Measurements from ENCODE around the gene SEC24C. TPM values are rescaled to one million over a fixed set of nuclear protein-coding genes. Genes with fewer than 3 reads are reported as not detected.
"Not testable (repeated sequence)": the region's sequence is repeated elsewhere in the genome, so short reads cannot be mapped to it uniquely, and the experiment has no call there.

SEC24C gene
- total and polyA plus RNA-seq, 2 of the 13 experiments (the other 11 are each of a cell fraction or from before 2014, with no cell fraction given), result 63.1 to 66.4 TPM

DNA sequence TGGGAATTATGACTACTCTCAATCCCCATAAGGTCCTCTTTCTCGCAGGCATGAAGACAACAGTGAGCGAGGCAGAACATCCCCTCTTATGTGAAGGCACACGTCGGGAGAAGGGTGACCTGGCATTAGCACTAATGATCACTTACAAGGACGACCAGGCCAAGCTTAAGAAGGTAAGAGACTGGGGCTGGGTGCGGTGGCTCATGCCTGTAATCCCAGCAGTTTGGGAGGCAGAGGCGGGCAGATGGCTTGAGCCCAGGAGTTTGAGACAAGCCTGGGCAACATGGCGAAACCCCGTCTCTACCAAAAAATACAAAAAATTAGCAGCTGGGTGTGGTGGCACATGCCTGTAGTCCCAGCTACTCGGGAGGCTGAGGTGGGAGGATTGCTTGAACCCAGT is 51.3 kb downstream of the SEC24C start:
- POLR2A ChIA-PET, result interaction anchor here (0.6 to 1.5 kb wide), 2 partner anchors 14 to 66 kb away, joined by 4 read pairs; no protein-coding TSS in a partner anchor
- BruUV-seq (replicated peaks), result not testable (repeated sequence)

DNA sequence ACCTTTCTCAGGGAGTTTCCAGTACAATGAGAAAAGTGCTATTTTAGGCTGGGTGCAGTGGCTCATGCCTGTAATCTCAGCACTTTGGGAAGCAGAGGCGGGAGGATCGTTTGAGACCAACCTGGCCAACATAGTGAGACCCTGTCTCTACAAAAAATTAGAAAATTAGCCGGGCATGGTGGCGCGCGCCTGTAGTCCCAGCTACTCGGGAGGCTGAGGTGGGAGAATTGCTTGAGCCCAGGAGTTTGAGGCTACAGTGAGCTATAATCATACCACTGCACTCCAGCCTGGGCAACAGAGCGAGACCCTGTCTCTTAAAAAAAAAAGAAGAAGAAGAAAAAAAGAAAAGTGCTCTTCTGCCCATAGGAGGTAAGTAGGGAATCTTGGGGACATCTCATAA is 51.9 kb downstream of the SEC24C start:
- H3K79me2 ChIP-seq (ENCODE audit: insufficient read depth, low read length); H3K27me3 ChIP-seq (ENCODE audit: control insufficient read depth in 1 of 2, insufficient read depth in 2 of 2, low read length in 2 of 2); H3K9ac ChIP-seq (ENCODE audit: insufficient read depth, low read depth, low read length); CTCF ChIA-PET (ENCODE audit: low intra/inter-chr PET ratio, low total read pairs); H4K20me1 ChIP-seq (ENCODE audit: insufficient read depth, low read length); ATAC-seq; H3K4me1 ChIP-seq (ENCODE audit: insufficient read depth, low read length); H3K9me3 ChIP-seq (ENCODE audit: low read length); BruUV-seq (replicated peaks); intact Hi-C loops (cut with micrococcal nuclease; ENCODE audit: unreplicated experiment); in situ Hi-C loops (cut with HindIII; ENCODE audit: extremely low pct_ligation_motif_present, low pct_unique_long_range_greater_than_20kb); H3K27ac ChIP-seq (ENCODE audit: extremely low read length, insufficient read depth, low read length); H3K4me3 ChIP-seq (replicated peaks in 1 of 3; ENCODE audit: insufficient read depth in 1 of 3, low read depth in 2 of 3, low read length in 3 of 3); H3K4me2 ChIP-seq (ENCODE audit: low read depth, low read length); FAIRE-seq; H2AFZ ChIP-seq (ENCODE audit: low read length); DNase-seq (ENCODE audit: low spot score): not testable (repeated sequence)
- WGBS (ENCODE audit: low lambda C conversion rate), result 96% methylated on average over 8 of the region's 8 CpGs
- H3K36me3 ChIP-seq (replicated peaks in 1 of 2; ENCODE audit: control insufficient read depth in 1 of 2, insufficient read depth in 2 of 2, low read length in 2 of 2), result peaks cover 37 to 80% of the 10 kb centered on the region in 2 experiments
- POLR2A ChIA-PET, result interaction anchor here (0.6 to 1.5 kb wide), 2 partner anchors 14 to 67 kb away, joined by 4 read pairs; no protein-coding TSS in a partner anchor

More for the DNA sequence above, 51.3 kb downstream of the SEC24C start:
- FAIRE-seq; H4K20me1 ChIP-seq (ENCODE audit: insufficient read depth, low read length); H3K79me2 ChIP-seq (ENCODE audit: insufficient read depth, low read length); H3K27me3 ChIP-seq (ENCODE audit: control insufficient read depth in 1 of 2, insufficient read depth in 2 of 2, low read length in 2 of 2); H2AFZ ChIP-seq (ENCODE audit: low read length); H3K4me1 ChIP-seq (ENCODE audit: insufficient read depth, low read length); H3K4me3 ChIP-seq (replicated peaks in 1 of 3; ENCODE audit: insufficient read depth in 1 of 3, low read depth in 2 of 3, low read length in 3 of 3); intact Hi-C loops (cut with micrococcal nuclease; ENCODE audit: unreplicated experiment); H3K9me3 ChIP-seq (ENCODE audit: low read length); in situ Hi-C loops (cut with HindIII; ENCODE audit: extremely low pct_ligation_motif_present, low pct_unique_long_range_greater_than_20kb); H3K9ac ChIP-seq (ENCODE audit: insufficient read depth, low read depth, low read length); H3K4me2 ChIP-seq (ENCODE audit: low read depth, low read length); H3K27ac ChIP-seq (ENCODE audit: extremely low read length, insufficient read depth, low read length); DNase-seq (ENCODE audit: low spot score); ATAC-seq; CTCF ChIA-PET (ENCODE audit: low intra/inter-chr PET ratio, low total read pairs): not testable (repeated sequence)
- peaks cover 41 to 81% of the 10 kb centered on the region in 2 experiments for H3K36me3 ChIP-seq (replicated peaks in 1 of 2; ENCODE audit: control insufficient read depth in 1 of 2, insufficient read depth in 2 of 2, low read length in 2 of 2)
- WGBS (ENCODE audit: low lambda C conversion rate), result 98% methylated on average over 10 of the region's 10 CpGs

DNA sequence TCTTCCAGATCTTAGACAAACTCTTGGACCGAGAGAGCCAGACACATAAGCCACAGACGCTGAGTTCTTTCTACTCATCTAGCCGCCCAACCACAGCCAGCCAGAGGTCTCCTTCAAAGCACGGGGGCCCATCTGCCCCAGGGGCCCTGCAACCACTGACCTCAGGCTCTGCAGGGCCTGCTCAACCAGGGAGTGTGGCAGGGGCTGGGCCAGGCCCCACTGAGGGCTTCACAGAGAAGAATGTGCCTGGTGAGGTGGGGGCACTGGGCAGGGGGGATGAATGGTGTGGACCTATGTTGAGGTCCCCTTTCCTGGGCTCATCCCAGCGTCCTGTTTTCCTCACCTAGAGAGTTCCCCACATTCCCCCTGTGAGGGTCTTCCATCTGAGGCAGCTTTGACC is 52.6 kb downstream of the SEC24C start:
- H2AFZ ChIP-seq (ENCODE audit: low read length), result no peak overlapping the region

More for the DNA sequence above, 52.6 kb downstream of the SEC24C start:
- 97% methylated on average over 4 of the region's 5 CpGs for WGBS (ENCODE audit: low lambda C conversion rate)
- Histone ChIP-seq H3K4me3 (replicated peaks in 1 of 3; ENCODE audit: insufficient read depth in 1 of 3, low read depth in 2 of 3, low read length in 3 of 3) (no peak overlapping the region), H3K9me3 (ENCODE audit: low read length) (no peaks in the 10 kb centered on the region), H3K4me2 (ENCODE audit: low read depth, low read length) (no peak overlapping the region), H4K20me1 (ENCODE audit: insufficient read depth, low read length) (no peaks in the 10 kb centered on the region; the same call in 1 of the 2 replicates), H3K4me1 (ENCODE audit: insufficient read depth, low read length) (no peaks in the 10 kb centered on the region), H3K36me3 (replicated peaks in 1 of 2; ENCODE audit: control insufficient read depth in 1 of 2, insufficient read depth in 2 of 2, low read length in 2 of 2) (peaks cover 33 to 80% of the 10 kb centered on the region in 2 experiments), H3K9ac (ENCODE audit: insufficient read depth, low read depth, low read length) (no peak overlapping the region), H3K79me2 (ENCODE audit: insufficient read depth, low read length) (no peaks in the 10 kb centered on the region), H3K27ac (ENCODE audit: extremely low read length, insufficient read depth, low read length) (no peak overlapping the region), H3K27me3 (ENCODE audit: control insufficient read depth in 1 of 2, insufficient read depth in 2 of 2, low read length in 2 of 2) (no peaks in the 10 kb centered on the region)
- TF ChIP-seq AGO2 (optimal IDR thresholded peaks at IDR 0.05; ENCODE audit: low read depth, low read length) (peak; percentile 28), HMGA1 (CRISPR knock-in tag; conservative IDR thresholded peaks at IDR 0.05) (no peak)
- ChIA-PET CTCF (ENCODE audit: low intra/inter-chr PET ratio, low total read pairs) (no interaction called here), POLR2A (interaction anchor here (1.0 to 1.5 kb wide), 2 partner anchors 9 to 13 kb away, joined by 3 to 4 read pairs; no protein-coding TSS in a partner anchor)
- DNase-seq (ENCODE audit: low spot score), result no peak
- in situ Hi-C loops (cut with HindIII; ENCODE audit: extremely low pct_ligation_motif_present, low pct_unique_long_range_greater_than_20kb), result no loop called here
- no peak for FAIRE-seq
- no peak for ATAC-seq
- intact Hi-C loops (cut with micrococcal nuclease; ENCODE audit: unreplicated experiment), result no loop called here
- no TSS peak for BruUV-seq (replicated peaks)

Data from HepG2 (cell line).